PC-3 (cell line): ENCODE results near the gene TMEM156. TPM values are rescaled to one million over a fixed set of nuclear protein-coding genes. Genes with fewer than 3 reads are reported as not detected.

Experiments
- ATAC-seq: fragments of 200-7000 bp; cut with Tn5 transposase; 2 replicates; pipeline ENCODE4 v1.9.1; 2020; ENCODE audit warnings: mild to moderate bottlenecking, moderate library complexity
- BruUV-seq: library from RNA; stranded (reverse); fragments of 400-500 nt; replicated peaks from 2 replicates; lab custom pipeline; 2021; lab: Mats Ljungman, UMichigan
- CTCF ChIA-PET: fragments of 300-600 bp; sonication (Branson Sonifier 250); formaldehyde crosslinking; loops from one replicate; lab custom pipeline; 2022; ENCODE audit warnings: antibody characterized with exemption; lab: Charles Lee
- POLR2A ChIA-PET: fragments of 300-600 bp; sonication (Branson Sonifier 250); formaldehyde crosslinking; loops from one replicate; lab custom pipeline; 2022; ENCODE audit warnings: antibody characterized with exemption; ENCODE audit not compliant: unreplicated experiment; lab: Charles Lee
- DNase-seq: peaks from one replicate; pipeline ENCODE4 v3.0.0-alpha.2; 2015
- H2AFZ ChIP-seq: fragments of 300-600 bp; sonication (generic); 2 replicates; pipeline ENCODE4 v1.6.0; 2016; ENCODE audit warnings: antibody characterized with exemption, low read length
- H3F3A ChIP-seq: fragments of 300-600 bp; sonication (generic); one replicate; pipeline ENCODE4 v1.6.0; 2017; ENCODE audit warnings: antibody characterized with exemption, low read length, control low read depth, mild to moderate bottlenecking; ENCODE audit not compliant: unreplicated experiment
- H3K27ac ChIP-seq: fragments of 300-600 bp; sonication (generic); 2 replicates; pipeline ENCODE4 v1.5.1; 2016; ENCODE audit warnings: mild to moderate bottlenecking, low read length
- H3K27me3 ChIP-seq: fragments of 300-600 bp; sonication (generic); 2 replicates; pipeline ENCODE4 v1.6.1; 2016; ENCODE audit warnings: low read length, mixed read lengths
- H3K36me3 ChIP-seq: fragments of 300-600 bp; sonication (generic); 2 replicates; pipeline ENCODE4 v1.6.1; 2016; ENCODE audit warnings: low read depth, mixed run types, low read length, mixed read lengths
- H3K4me1 ChIP-seq: fragments of 300-600 bp; sonication (generic); 2 replicates; pipeline ENCODE4 v1.5.1; 2016; ENCODE audit warnings: low read length; ENCODE audit not compliant: insufficient read depth
- H3K4me2 ChIP-seq: fragments of 300-600 bp; sonication (generic); 2 replicates; pipeline ENCODE4 v1.6.0; 2016; ENCODE audit warnings: low read length
- H3K4me3 ChIP-seq: fragments of 300-600 bp; sonication (generic); 2 replicates; pipeline ENCODE4 v1.5.1; 2016; ENCODE audit warnings: mild to moderate bottlenecking, low read length, mixed read lengths
- H3K79me2 ChIP-seq: fragments of 300-600 bp; sonication (generic); 2 replicates; pipeline ENCODE4 v1.6.1; 2017; ENCODE audit warnings: low read length, mixed read lengths
- H3K9ac ChIP-seq: fragments of 300-600 bp; sonication (generic); 2 replicates; pipeline ENCODE4 v1.6.0; 2016; ENCODE audit warnings: mild to moderate bottlenecking, low read length
- H3K9me2 ChIP-seq: fragments of 300-600 bp; sonication (generic); replicated peaks from 2 replicates; pipeline ENCODE4 v1.6.1; 2016; ENCODE audit warnings: mixed run types, low read length, mixed read lengths
- H3K9me3 ChIP-seq: fragments of 300-600 bp; sonication (generic); 2 replicates; pipeline ENCODE4 v1.6.1; 2016; ENCODE audit warnings: low read length, mixed read lengths
- H4K20me1 ChIP-seq: fragments of 300-600 bp; sonication (generic); 2 replicates; pipeline ENCODE4 v1.6.1; 2016; ENCODE audit warnings: low read length, mixed read lengths
- CTCF ChIP-seq: fragments of 300-600 bp; sonication (generic); conservative IDR thresholded peaks from 2 replicates; pipeline ENCODE4 v1.5.1; 2017; ENCODE audit warnings: antibody characterized with exemption, low read depth, mild to moderate bottlenecking, low read length
- EZH2 ChIP-seq: fragments of 300-600 bp; sonication (generic); IDR thresholded peaks from one replicate; pipeline ENCODE4 v1.6.1; 2017; ENCODE audit warnings: antibody characterized with exemption, mild to moderate bottlenecking, low read length; ENCODE audit not compliant: unreplicated experiment
- EZH2phosphoT487 ChIP-seq: fragments of 300-600 bp; sonication (generic); IDR thresholded peaks from 2 replicates; pipeline ENCODE4 v1.6.1; 2018; ENCODE audit warnings: mild to moderate bottlenecking, antibody characterized with exemption, low read length, borderline replicate concordance
- intact Hi-C: fragments of 100-400 bp; cut with micrococcal nuclease; formaldehyde crosslinking; loops from 2 replicates; pipeline ENCODE4 v1.9.0; 2023
- total RNA-seq: library from RNA; depleted of rRNA; stranded (reverse); fragments of >200 nt; gene quantifications from 2 replicates; pipeline ENCODE4 v1.2.3, GENCODE V29; 2014

TMEM156 gene
- total RNA-seq, 1 experiment from 2014 or later: 41.5 TPM

- BruUV-seq: no TSS peak
- no peaks in the 10 kb centered on the region for H3K9me2 ChIP-seq
- no peak overlapping the region for H3K4me3 ChIP-seq
- ChIA-PET CTCF (no interaction called here), POLR2A (no interaction called here)
- H3K27ac ChIP-seq: no peak overlapping the region
- H3K9me3 ChIP-seq: no peaks in the 10 kb centered on the region
- H3F3A ChIP-seq: no peaks in the 10 kb centered on the region
- H3K4me2 ChIP-seq: no peak overlapping the region
- TF ChIP-seq CTCF: no peak
- TF ChIP-seq EZH2: no peak
- TF ChIP-seq EZH2phosphoT487: no peak
- DNase-seq (no peak), ATAC-seq (no peak)
- H3K36me3 ChIP-seq: no peaks in the 10 kb centered on the region
- no peaks in the 10 kb centered on the region for H3K4me1 ChIP-seq
- H2AFZ ChIP-seq: no peak overlapping the region
- intact Hi-C loops: no loop called here
- H4K20me1 ChIP-seq: no peaks in the 10 kb centered on the region
- no peaks in the 10 kb centered on the region for H3K79me2 ChIP-seq
- no peak overlapping the region for H3K9ac ChIP-seq
- no peaks in the 10 kb centered on the region for H3K27me3 ChIP-seq
These were observed 74.3 kb downstream of the TMEM156 start for GRCh38 chr4:38957893-38958292.

DNA sequence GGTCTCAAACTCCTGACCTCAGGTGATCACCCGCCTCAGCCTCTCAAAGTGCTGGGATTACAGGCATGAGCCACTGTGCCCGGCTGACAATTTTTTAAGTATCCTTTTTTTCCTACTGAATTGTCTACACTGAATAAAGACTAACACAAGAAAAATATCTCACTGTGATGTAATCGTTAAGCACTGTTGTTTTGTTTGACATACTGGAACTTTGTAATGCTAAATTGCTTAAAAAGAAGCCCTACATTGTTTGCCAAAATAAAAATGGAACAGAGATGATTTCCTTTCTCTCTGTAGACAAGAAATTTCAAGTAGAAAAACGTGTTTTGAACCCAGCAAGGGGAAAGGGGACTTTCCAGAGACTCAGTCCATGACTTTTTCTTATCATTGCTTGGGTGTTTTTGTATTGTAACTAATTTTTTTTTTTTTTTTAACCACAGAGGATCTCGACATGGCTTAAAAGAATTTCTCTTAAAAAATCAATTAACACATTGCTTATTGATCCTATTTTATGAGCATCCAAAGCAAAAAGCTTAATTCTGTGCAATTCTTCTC, 74.9 kb downstream of the TMEM156 start:
- H3K27ac ChIP-seq: no peak overlapping the region
- intact Hi-C loops: no loop called here
- CTCF ChIA-PET: no interaction called here
- no TSS peak for BruUV-seq
- H3K27me3 ChIP-seq: no peaks in the 10 kb centered on the region
- H3K9me3 ChIP-seq: no peaks in the 10 kb centered on the region
- no peaks in the 10 kb centered on the region for H3K79me2 ChIP-seq
- no peak for TF ChIP-seq EZH2phosphoT487
- no peak for TF ChIP-seq EZH2
- no peak for TF ChIP-seq CTCF
- no peak overlapping the region for H2AFZ ChIP-seq
- H3K4me2 ChIP-seq: no peak overlapping the region
- no peaks in the 10 kb centered on the region for H3F3A ChIP-seq
- H3K9ac ChIP-seq: no peak overlapping the region
- H3K4me1 ChIP-seq: no peaks in the 10 kb centered on the region
- H3K9me2 ChIP-seq: no peaks in the 10 kb centered on the region
- no peak overlapping the region for H3K4me3 ChIP-seq
- H3K36me3 ChIP-seq: no peaks in the 10 kb centered on the region
- DNase-seq: no peak
- H4K20me1 ChIP-seq: no peaks in the 10 kb centered on the region
- ATAC-seq: no peak
- POLR2A ChIA-PET: no interaction called here

DNA sequence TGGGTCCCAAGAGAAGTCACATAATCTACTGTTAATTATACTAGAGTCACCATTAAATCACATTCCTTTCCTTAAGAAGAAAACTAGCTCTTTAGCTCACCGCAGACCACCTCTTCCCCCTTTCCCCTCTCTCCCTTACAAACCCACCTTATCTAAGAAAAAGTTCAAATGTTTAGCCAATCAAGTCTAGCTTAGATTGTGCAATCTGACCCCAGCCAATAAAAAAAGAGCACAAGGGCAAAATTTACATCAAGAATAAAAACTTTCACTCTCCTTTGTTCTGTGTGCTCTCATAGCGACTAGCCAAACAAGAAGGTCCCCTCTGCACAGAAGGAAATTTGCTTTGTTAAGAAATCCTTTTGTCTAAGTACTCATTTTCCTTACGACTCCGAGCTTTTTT, 76.3 kb downstream of the TMEM156 start:
- Histone ChIP-seq H4K20me1 (no peaks in the 10 kb centered on the region), H3K4me3 (no peak overlapping the region), H3K9me3 (no peaks in the 10 kb centered on the region), H3K9me2 (no peaks in the 10 kb centered on the region), H3K4me1 (no peaks in the 10 kb centered on the region), H2AFZ (no peak overlapping the region), H3K27ac (no peak overlapping the region), H3K79me2 (no peaks in the 10 kb centered on the region), H3K4me2 (no peak overlapping the region), H3K27me3 (no peaks in the 10 kb centered on the region), H3F3A (no peaks in the 10 kb centered on the region), H3K36me3 (no peaks in the 10 kb centered on the region), H3K9ac (no peak overlapping the region)
- intact Hi-C loops: no loop called here
- CTCF ChIA-PET: no interaction called here
- no peak for DNase-seq
- POLR2A ChIA-PET: no interaction called here
- TF ChIP-seq EZH2: no peak
- TF ChIP-seq EZH2phosphoT487: no peak
- no peak for TF ChIP-seq CTCF
- ATAC-seq: no peak
- BruUV-seq: no TSS peak
